Psoas muscle (tissue), 8 donors: ENCODE data around the gene SUSD4. TPM values are rescaled to one million over a fixed set of nuclear protein-coding genes. Genes with fewer than 3 reads are reported as not detected.
"Not testable (repeated sequence)": the region's sequence is repeated elsewhere in the genome, so short reads cannot be mapped to it uniquely, and the experiment has no call there.

Experiments
- ATAC-seq, 4 donors: fragments of 200-7000 bp; cut with Tn5 transposase; one replicate each; pipeline ENCODE4 v1.9.1; 2020; ENCODE audit warnings: moderate library complexity in 3 of 4, mild to moderate bottlenecking in 2 of 4
- DNase-seq, 2 donors: peaks; one replicate each; pipeline ENCODE4 v3.0.0-alpha.2; 2020
- H3K27ac ChIP-seq: fragments of 200-600 bp; one replicate; pipeline ENCODE4 v1.8.0; 2022
- H3K27me3 ChIP-seq, 3 donors: fragments of 200-600 bp in 1 of 3; one replicate each; pipeline versions ENCODE4 v1.6.1 to v1.8.0; 2013 to 2022; ENCODE audit warnings: low read length in 2 of 3, mild to moderate bottlenecking in 2 of 3, moderate library complexity in 1 of 3; ENCODE audit not compliant: insufficient read depth in 3 of 3
- H3K36me3 ChIP-seq, 2 donors: fragments of 200-600 bp in 1 of 2; one replicate each; pipeline versions ENCODE4 v1.6.1 to v1.8.0; 2013 to 2022; ENCODE audit warnings: low read depth in 1 of 2, mild to moderate bottlenecking in 1 of 2, moderate library complexity in 1 of 2; ENCODE audit not compliant: insufficient read depth in 1 of 2
- H3K4me1 ChIP-seq: fragments of 200-600 bp; one replicate; pipeline ENCODE4 v1.8.0; 2022
- H3K4me3 ChIP-seq: fragments of 200-600 bp; one replicate; pipeline ENCODE4 v1.8.0; 2022; ENCODE audit warnings: mild to moderate bottlenecking
- H3K9me3 ChIP-seq: fragments of 200-600 bp; one replicate; pipeline ENCODE4 v1.8.0; 2022
- CTCF ChIP-seq: fragments of 200-600 bp; IDR thresholded peaks from one replicate; pipeline ENCODE4 v1.8.0; 2022; ENCODE audit warnings: antibody characterized with exemption
- WGBS, 3 donors: extraction: QIAGEN DNeasy Blood & Tissue Kit; methylation state at CpG; one replicate each; pipeline versions ENCODE4 v1.1.6 to v1.1.7; 2013; 5-methylcytosine and 5-hydroxymethylcytosine counted together
- intact Hi-C, 2 donors: fragments of 100-400 bp; cut with DNase I; formaldehyde crosslinking; loops; one replicate each; pipeline versions ENCODE4 v1.11.0 to v1.14.2; 2022
- polyA plus RNA-seq, 3 donors: library from polyadenylated mRNA; stranded (reverse); fragments of 200-250 nt; gene quantifications; one replicate each; pipeline ENCODE4 v1.2.3, GENCODE V29; 2013
- total RNA-seq, 4 donors: library from RNA; stranded (reverse); fragmentation: NEBNext Ultra II Directional in 2 of 4; extraction: Animal tissue kit (Norgen Biotek cat#: 25700) in 2 of 4; gene quantifications; one replicate each; pipeline versions ENCODE4 v1.2.1 to v1.2.4, GENCODE V29; 2021 to 2023
- donor health status: healthy with polysubstance abuse.
- donor health status: DM: no; HTN: no; CAD: no; lungs with moderate emphysema.
- donor health status: Bipolar disorder and iron deficiency.
- donor health status: healthy.
- donor health status: DM: yes; HTN: yes; CAD: no.
- donor health status: DM: no; HTN: no; CAD: no.
- donor health status: DM: no; HTN: no; CAD: no.
- donor health status: DM: yes; HTN: yes; CAD: no.

SUSD4 gene
- total and polyA plus RNA-seq, 7 donors, result 0.08 to 3.9 (median 0.21) TPM

DNA sequence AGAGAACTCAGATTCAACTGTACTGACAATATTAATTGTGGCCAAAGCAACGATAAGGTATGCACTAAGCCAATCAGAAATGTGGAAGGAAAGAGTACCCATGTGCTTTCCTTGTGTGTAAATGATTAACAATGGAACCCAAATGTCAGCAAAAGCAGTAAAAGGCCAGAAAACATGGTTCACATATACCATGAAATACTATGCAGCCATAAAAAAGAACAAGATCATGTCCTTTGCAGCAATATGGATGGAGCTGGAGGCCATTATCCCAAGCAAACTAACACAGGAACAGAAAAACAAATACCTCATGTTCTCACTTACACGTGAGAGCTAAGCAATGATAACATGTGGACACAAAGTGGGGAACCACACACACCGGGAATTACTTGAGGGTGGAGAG is 78.5 kb downstream of the SUSD4 start:
- no peak for TF ChIP-seq CTCF
- DNase-seq (no peak), ATAC-seq (no peak)
- H3K27me3 ChIP-seq, result no peaks in the 10 kb centered on the region
- H3K36me3 ChIP-seq, result no peaks in the 10 kb centered on the region
- no peaks in the 10 kb centered on the region for H3K4me1 ChIP-seq
- H3K27ac ChIP-seq, result no peak overlapping the region
- no peaks in the 10 kb centered on the region for H3K9me3 ChIP-seq
- 91 to 97% (median 93%) methylated on average over 3 of the region's 3 CpGs for WGBS, 3 donors
- no peak overlapping the region for H3K4me3 ChIP-seq
- intact Hi-C loops, result no loop called here

DNA sequence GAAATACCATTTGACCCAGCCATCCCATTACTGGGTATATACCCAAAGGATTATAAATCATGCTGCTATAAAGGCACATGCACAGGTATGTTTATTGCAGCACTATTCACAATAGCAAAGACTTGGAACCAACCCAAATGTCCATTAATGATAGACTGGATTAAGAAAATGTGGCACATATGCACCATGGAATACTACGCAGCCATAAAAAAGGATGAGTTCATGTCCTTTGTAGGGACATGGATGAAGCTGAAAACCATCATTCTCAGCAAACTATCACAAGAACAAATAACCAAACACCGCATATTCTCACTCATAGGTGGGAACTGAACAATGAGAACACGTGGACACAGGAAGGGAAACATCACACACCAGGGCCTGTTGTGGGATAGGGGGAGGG is 80.3 kb downstream of the SUSD4 start:
- H3K27ac ChIP-seq, ATAC-seq, H3K36me3 ChIP-seq, H3K9me3 ChIP-seq, H3K27me3 ChIP-seq, intact Hi-C loops, H3K4me3 ChIP-seq, DNase-seq, H3K4me1 ChIP-seq: not testable (repeated sequence)
- 83 to 92% (median 91%) methylated on average over 3 of the region's 3 CpGs for WGBS, 3 donors

GRCh38 chr1:223278311-223278710 is 85.7 kb downstream of the SUSD4 start:
- H3K4me3 ChIP-seq, intact Hi-C loops, H3K4me1 ChIP-seq, H3K27ac ChIP-seq, ATAC-seq, H3K27me3 ChIP-seq, H3K36me3 ChIP-seq, H3K9me3 ChIP-seq, DNase-seq: not testable (repeated sequence)
- WGBS, 3 donors, result 81 to 87% (median 81%) methylated on average over 8 of the region's 8 CpGs

DNA sequence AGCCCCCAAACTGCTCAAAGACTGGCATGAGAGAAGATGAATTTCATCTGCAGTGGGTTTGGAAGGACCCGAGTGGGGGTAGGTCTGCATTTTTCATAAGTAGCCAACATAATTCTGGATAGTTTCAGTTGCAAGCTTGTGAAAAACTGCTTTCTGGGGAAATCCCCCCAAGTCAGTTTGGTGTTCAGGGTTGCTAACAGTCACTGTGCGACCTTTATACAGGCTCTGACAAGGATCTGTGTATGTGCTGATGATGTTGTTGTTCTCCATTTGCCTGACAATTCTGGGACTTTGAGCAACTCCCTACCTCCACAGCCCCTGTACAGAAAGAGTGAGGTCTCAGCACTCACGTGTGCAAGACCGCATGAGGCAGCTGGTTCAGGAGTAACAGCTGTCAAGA is 87.9 kb downstream of the SUSD4 start:
- no peak for ATAC-seq

GRCh38 chr1:223273511-223273910 is 90.5 kb downstream of the SUSD4 start:
- Histone ChIP-seq H3K27ac (no peak overlapping the region), H3K4me1 (no peaks in the 10 kb centered on the region), H3K36me3 (no peaks in the 10 kb centered on the region), H3K27me3 (peaks cover 0 to 2% (median 0%) of the 10 kb centered on the region in 3 donors), H3K9me3 (no peaks in the 10 kb centered on the region), H3K4me3 (no peak overlapping the region)
- WGBS, 3 donors, result 65 to 84% (median 75%) methylated on average over 5 of the region's 5 CpGs
- no peak for DNase-seq
- no peak for ATAC-seq
- no peak for TF ChIP-seq CTCF
- intact Hi-C loops, result no loop called here

More for the DNA sequence above, 87.9 kb downstream of the SUSD4 start:
- peaks cover 0 to 2% (median 0%) of the 10 kb centered on the region in 3 donors for H3K27me3 ChIP-seq
- H3K9me3 ChIP-seq, result no peaks in the 10 kb centered on the region
- H3K4me3 ChIP-seq, result no peak overlapping the region
- DNase-seq, result no peak
- no peaks in the 10 kb centered on the region for H3K36me3 ChIP-seq
- 67 to 73% (median 69%) methylated on average over 4 of the region's 4 CpGs for WGBS, 3 donors
- no peaks in the 10 kb centered on the region for H3K4me1 ChIP-seq
- H3K27ac ChIP-seq, result no peak overlapping the region
- TF ChIP-seq CTCF, result no peak
- intact Hi-C loops, result no loop called here

GRCh38 chr1:223271085-223271781 is 92.7 kb downstream of the SUSD4 start:
- Histone ChIP-seq H3K27ac (no peak overlapping the region), H3K27me3 (peaks cover 0 to 2% (median 0%) of the 10 kb centered on the region in 3 donors), H3K36me3 (no peaks in the 10 kb centered on the region), H3K9me3 (no peaks in the 10 kb centered on the region), H3K4me3 (no peak overlapping the region), H3K4me1 (no peaks in the 10 kb centered on the region)
- DNase-seq (no peak), ATAC-seq (no peak)
- intact Hi-C loops, result no loop called here
- TF ChIP-seq CTCF, result no peak
- WGBS, 3 donors, result 82 to 86% (median 83%) methylated on average over 5 of the region's 5 CpGs
